Activated T-cell treated with anti-CD3 and anti-CD28 coated beads, Interleukin-2, amount 50 U/mL, for 48 hours (primary cell): Measurements from ENCODE around the gene LMX1B.
A peak's percentile ranks its signal among the peaks of the same experiment; 100 is the strongest.

Experiments used
- DNase-seq, 2 experiments: peaks; one replicate each; pipeline ENCODE4 v3.0.0-alpha.2; 2020

LMX1B gene

GRCh38 chr9:126605792-126606482 is 7.8 kb upstream of the LMX1B start:
- DNase-seq: no peak

- no peak for DNase-seq
Measured at GRCh38 chr9:126606483-126606870, 7.3 kb upstream of the LMX1B start.

GRCh38 chr9:126607086-126607485 is 6.6 kb upstream of the LMX1B start:
- no peak for DNase-seq

- no peak for DNase-seq
Measured at GRCh38 chr9:126607731-126608130, 6.0 kb upstream of the LMX1B start.

GRCh38 chr9:126608551-126608950 is 5.2 kb upstream of the LMX1B start:
- DNase-seq: no peak

GRCh38 chr9:126609191-126609590 is 4.5 kb upstream of the LMX1B start:
- DNase-seq: no peak

- DNase-seq: no peak
Measured at GRCh38 chr9:126609711-126610388, 3.9 kb upstream of the LMX1B start.

GRCh38 chr9:126611193-126611591 is 2.5 kb upstream of the LMX1B start:
- DNase-seq: peak in 1 of 2 experiments; percentile 48

- DNase-seq: peak; percentile 85 to 88
Measured at GRCh38 chr9:126611592-126612325, 2.0 kb upstream of the LMX1B start.

GRCh38 chr9:126612326-126612812 is 1.4 kb upstream of the LMX1B start:
- no peak for DNase-seq

GRCh38 chr9:126612813-126613641 is 701 bp upstream of the LMX1B start:
- no peak for DNase-seq

- no peak for DNase-seq
Measured at GRCh38 chr9:126614088-126614454, 343 bp downstream of the LMX1B start.

GRCh38 chr9:126614455-126615244 is 922 bp downstream of the LMX1B start:
- DNase-seq: no peak

GRCh38 chr9:126615245-126615790 is 1.6 kb downstream of the LMX1B start:
- DNase-seq: peak in 1 of 2 experiments; percentile 58

GRCh38 chr9:126615791-126616447 is 2.2 kb downstream of the LMX1B start:
- no peak for DNase-seq

GRCh38 chr9:126616521-126616976 is 2.8 kb downstream of the LMX1B start:
- DNase-seq: no peak

GRCh38 chr9:126617003-126617822 is 3.5 kb downstream of the LMX1B start:
- no peak for DNase-seq

GRCh38 chr9:126617823-126618165 is 4.1 kb downstream of the LMX1B start:
- no peak for DNase-seq

- no peak for DNase-seq
Measured at GRCh38 chr9:126618190-126618584, 4.5 kb downstream of the LMX1B start.
